Measurements from ENCODE around the gene MBOAT2.

GRCh38 chr2:8974016-8974415 is 29.5 kb downstream of the MBOAT2 start:
- TF ChIP-seq POLR2AphosphoS5 (IDR thresholded peaks at IDR 0.05) (no peak), CTCF (IDR thresholded peaks at IDR 0.05; ENCODE audit: poor library complexity, severe bottlenecking) (no peak), EZH2 (IDR thresholded peaks at IDR 0.05; ENCODE audit: borderline replicate concordance, insufficient read depth, low read length, poor library complexity, severe bottlenecking) (no peak), EP300 (conservative IDR thresholded peaks at IDR 0.05; ENCODE audit: poor library complexity, severe bottlenecking) (no peak), MXI1 (conservative IDR thresholded peaks at IDR 0.05; ENCODE audit: poor library complexity, severe bottlenecking) (no peak), SMC3 (conservative IDR thresholded peaks at IDR 0.05; ENCODE audit: poor library complexity) (no peak), RAD21 (conservative IDR thresholded peaks at IDR 0.05) (no peak), REST (IDR thresholded peaks at IDR 0.05; ENCODE audit: borderline replicate concordance) (no peak)
